ENCODE results near the gene HDLBP. TPM values are rescaled to one million over a fixed set of nuclear protein-coding genes. Genes with fewer than 3 reads are reported as not detected.

HDLBP gene
- total RNA-seq, 1 donor from 2014 or later = 504 TPM

DNA sequence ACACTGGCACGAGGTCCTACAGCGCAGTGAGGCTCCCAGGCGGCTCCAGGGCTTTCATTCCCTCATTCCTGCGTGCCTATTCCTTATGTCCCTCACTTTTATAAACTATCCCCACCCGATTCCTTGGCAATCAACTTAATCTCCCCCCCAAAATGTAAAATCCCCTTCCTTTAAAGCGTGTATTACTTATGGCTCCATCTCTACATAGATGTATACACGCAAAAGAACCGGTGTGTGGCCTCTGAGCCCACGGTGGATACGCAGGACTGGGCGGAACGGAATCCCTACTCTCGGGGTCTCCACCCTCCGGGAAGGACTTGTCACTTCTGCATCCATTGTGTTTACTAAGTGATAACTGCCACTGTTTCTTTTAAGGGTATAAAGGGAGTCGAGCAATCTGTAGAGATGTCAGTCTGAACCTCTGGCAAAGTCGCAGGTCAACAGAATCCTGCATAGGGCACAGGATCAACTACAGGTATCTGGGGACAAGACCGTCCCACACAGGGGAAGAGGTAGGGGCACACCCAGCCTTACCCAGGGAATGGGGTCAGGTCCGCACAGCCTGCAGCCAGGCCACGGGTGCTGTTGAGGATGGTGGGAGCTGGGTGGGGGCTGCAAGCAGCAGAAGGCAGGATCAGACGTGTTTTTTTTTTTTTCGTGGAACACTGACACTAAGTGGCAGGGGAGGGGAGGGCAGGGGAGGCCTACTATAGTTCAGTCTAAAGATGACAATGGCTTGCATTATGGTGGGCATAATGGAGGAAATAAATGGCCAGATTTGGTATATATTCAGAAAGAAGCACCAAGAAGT, 42.1 kb downstream of the HDLBP start:
- DNase-seq = no peak

DNA sequence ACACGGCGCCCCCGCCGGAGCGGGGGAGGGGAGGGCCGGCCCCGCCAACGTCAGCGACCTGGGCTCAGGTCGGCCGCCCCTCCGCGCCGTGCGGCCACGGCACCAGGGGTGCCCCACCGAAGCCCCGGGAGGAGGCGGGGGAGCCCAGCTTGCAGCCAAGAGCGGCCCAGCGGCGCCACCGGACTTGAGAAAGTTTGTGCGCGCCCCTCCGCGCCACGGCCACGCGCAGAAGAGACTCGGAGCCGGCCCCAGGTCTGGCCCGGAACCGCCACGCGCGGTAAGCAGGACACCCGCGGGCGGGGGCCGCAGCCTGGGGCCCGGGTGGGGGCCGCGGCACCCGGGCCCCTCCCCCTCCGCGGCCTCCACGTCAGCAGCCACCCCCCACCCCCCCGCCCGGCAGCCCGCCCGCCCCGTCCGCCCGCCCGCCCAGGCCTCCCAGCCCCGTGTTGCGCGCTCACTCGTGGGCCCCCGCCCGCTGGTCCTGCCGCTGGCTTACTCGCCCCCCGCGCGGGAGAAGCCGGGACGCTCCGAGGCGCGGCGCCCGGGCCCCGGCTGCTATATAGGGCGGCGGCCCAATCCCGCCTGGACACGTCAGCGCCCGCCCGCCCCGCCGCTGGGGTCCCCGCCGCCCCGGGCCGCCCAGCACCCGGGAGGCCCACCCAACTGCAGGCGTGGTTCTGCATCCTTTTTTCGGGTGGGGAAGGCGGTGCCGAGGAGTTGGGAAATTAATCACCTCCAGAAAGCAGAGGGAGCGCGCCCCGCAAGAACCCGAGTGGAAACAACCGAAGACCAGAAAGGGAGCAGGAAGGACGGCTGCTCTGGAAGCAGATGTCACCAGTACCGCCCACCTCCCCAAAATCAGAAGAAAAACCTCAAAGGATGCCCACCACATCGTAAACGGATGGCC, 42.9 kb downstream of the HDLBP start:
- DNase-seq = peak; percentile 62

DNA sequence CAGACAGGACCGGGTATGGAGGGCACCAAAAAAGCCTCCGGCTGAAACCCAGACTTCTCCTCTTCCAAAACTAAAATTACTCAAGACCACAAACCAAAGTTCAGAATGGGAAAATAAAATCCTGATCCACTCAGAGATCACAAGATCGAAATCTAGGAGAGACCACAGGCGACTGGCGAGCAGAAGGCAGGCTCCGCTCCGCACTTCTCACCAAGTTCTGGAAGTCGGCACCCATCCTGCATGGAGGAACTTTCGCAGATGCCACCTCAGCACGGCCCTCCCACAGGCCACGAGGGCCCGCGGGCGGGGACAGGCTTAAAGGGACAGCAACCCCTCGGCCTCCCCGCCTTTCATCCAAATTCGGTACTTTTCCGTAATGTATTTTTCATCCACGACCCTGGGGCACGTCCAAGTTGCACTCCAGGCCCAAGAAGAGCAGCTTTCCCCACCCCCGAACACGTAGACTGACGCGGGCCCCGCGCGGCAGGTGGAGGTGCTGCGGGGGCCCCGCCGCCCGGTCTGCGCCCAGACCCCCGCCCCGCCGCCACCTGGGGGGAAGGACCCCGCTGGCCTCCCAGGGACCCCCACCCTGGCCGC, 43.7 kb downstream of the HDLBP start:
- DNase-seq = peak; percentile 80

DNA sequence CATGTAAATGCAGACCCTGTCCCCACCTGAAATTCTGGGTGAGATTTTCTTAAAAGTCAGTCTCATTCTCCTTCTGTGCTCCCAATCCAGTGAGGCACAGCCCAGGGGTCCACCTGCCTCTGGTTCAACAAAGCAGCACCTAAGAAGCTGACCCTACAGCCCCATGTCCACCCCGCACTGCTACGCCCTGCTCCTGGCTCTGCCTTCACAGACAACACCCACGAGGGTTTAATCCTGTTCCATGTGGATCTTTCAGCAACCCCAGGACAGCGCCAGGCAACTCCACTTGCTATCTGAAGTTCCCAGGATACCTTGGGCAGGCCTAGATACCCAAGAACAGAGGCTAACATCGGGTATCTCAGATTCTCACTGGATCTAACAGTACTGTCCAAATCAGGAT, 44.9 kb downstream of the HDLBP start:
- no peak for DNase-seq

DNA sequence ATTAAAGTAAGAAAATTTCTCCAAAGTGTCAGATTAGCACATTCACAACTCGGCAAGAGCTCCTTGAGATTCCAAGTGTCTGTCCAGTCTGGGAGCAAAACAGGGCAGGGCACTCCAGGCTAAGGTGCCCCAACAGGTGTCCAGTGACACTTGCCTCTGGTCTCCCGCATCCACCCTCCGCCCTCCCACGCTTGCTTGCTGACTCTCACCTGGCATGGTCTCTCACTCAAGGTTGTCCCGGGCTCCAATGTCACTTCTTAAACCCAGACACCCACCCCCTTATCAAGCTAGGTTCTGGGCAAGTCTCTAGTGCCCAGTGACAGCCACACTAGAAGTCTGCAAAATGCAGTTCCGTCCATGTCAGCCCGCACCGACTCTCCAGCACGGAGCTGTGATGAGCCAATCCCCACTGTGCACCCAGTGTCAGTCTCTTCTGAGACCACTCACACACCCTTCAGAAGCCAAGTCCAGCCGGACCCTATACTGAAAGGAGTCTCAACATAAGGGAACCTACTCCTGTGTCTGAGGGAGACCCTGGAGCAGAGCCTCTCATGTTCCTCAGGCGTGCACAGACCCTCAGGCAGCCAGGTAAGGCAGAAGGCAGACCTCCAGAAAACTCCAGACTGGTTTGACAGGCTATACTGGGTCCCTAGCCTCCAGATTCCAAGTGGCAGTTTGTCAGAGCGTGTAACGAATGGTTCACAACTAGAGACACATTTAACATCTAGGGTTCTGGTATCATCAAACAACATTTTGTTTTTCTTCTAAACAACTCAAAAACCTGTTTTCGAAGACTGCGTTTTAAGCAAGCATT, 45.6 kb downstream of the HDLBP start:
- no peak for DNase-seq

DNA sequence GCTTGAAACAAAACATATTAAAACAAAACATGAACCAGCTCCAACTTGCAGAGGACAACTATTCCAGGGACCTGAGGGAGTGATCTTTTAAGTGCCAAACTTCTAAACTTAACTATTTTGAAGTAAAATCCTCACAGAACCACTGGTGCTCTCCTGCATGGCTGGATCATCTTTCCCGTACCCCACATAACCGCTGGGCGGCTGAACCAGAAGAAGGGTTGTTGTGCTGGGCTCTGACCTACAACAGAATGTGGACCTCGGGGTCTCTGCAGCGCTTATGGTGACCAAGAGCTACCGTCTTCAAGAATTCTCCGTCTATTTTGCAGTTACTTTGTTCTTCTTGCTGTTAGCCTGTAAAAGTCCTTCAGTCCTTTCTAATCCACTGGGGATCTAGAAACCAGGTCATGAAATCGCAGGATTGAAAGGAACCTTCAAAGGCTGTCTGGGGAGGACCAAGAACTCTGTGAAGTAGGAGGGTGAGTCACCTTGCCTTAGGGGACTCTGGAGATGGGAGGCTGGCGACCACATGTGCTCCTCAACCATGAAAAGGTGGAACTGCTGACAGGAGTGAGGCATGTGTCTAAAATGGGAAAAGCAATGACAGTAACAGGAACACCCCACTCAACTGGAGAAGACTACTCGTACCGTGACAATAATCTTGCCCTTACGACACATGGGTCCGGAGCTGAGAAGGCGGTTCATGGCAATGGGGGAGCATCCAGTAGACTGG, 46.6 kb downstream of the HDLBP start:
- no peak for DNase-seq

DNA sequence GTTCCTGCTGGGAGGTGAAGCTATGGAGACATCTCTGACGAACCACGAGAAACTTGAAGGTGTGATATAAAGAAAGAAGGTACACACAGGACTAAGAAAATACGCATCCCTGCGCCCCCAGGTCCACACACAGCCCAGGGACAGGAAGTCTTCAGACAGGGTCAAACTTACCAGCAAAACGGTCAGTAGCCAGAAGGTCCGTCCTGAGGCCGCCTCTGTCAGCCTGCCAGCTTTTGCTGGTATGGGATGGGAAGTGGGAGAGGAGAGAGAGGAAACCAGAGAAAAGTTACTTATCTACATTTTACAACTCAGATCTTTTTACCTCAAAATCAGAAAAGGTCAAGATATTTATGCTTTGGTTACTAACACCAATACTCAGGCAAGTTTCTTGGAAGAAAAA, 47.2 kb downstream of the HDLBP start:
- no peak for DNase-seq

DNA sequence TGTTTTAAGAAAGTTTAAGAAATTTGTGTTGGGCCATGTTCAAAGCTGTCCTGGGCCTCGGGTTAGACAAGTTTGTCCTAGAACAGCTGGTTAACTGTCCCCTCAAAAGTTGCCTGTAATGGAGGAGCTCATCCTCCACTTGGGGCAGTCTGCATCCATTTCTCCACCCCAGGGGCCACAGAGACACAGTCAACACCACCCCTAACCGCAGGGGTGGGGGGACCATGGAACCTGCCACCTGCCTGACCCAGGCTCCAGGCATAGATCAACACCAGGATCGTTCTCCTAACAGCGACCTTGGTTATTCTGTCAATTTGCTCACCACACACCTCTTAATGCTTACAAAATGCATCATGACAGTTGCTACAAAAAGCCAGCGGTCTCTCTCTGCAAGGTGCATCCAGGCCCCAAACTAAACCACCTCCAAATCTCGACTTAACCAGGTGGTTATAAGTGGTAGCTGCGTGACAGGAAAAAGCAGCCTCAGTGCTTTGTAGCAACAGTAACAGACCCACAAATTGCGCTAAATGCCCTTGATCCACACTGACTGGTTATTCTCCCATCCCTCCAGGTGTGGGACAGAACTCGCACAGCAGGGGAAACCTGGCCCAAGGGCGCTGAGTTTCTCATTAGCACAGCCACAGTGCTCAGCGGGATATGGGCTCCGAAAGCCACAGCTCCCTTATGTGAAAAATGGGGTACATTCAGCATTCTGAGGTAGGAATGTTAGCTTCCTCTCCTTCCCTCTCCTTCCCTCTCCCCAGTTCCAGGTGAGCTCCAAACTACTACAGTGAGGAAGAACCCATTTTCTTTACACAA, 48.0 kb downstream of the HDLBP start:
- DNase-seq = no peak

DNA sequence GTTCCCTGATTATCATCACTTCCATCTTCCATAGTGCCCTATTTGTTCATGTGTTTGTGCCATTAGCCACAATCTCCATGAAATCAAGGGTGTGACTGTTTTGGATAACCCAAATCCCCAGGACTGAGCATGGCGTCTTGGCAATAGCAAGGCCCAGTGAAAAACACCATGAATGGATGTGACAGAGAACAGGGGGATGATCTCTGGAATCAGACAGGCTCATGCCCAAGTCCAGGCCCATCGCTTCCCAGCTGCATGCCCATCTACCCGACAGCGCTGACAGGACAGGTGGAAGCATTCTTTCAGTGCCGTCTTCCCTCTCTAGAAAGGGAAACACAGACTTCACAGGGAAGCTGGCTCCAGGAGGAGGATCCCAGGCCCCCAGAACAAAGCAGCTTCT, 50.0 kb downstream of the HDLBP start:
- DNase-seq = no peak

DNA sequence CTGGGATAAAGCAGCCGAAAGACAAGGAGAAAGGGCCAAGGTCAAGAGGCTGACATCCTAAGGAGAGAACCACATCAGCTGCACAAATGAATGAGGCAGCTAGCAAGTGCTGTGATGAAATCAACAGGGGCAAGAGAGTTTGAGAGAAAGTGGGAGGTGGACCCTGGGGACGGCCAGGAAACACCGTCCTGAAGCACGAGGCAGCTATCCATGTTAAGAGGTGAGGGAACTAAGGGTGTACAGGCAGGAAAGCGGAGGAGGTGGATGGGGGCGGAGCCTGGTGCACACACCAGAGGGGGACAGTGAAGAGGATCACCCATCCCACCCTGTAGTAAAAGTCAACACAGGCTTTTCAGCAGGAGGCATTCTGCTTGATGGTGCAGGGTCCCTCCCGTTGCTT, 52.4 kb downstream of the HDLBP start:
- no peak for DNase-seq

DNA sequence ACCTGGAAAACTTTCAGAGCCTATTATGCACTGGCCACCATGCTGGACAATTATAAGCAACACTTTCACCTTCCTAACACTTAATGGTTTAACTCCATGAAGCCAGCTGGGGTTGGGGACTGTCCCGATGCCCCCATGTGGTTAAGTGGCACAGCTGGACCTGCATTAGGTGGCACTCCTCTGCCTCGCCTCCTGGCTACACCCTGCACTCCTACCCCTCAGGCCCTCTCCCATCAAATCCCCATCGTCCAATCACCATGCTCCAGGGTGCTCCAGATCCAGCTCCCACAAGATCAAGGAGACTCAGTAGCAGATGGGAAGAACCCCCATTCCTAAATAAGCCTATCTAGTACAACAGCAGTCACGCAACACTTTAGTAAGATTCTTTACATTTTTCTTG, 53.8 kb downstream of the HDLBP start:
- DNase-seq = no peak

DNA sequence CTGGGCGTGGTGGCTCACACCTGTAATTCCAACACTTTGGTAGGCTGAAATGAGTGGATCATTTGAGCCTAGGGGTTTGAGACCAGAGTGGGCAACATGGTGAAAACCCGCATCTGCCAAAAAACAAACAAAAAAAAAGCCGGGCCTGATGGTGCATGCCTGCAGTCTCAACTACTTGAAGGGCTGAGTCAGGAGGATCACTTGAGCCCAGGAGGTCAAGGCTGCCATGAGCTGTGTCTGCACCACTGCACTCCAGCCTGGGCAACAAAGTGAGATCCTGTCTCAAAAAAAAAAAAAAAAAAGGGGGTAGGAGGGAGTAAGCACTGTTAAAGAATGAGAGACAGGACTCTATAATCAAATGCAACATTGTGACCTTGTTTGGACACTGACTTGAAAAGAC, 54.6 kb downstream of the HDLBP start:
- DNase-seq = no peak

DNA sequence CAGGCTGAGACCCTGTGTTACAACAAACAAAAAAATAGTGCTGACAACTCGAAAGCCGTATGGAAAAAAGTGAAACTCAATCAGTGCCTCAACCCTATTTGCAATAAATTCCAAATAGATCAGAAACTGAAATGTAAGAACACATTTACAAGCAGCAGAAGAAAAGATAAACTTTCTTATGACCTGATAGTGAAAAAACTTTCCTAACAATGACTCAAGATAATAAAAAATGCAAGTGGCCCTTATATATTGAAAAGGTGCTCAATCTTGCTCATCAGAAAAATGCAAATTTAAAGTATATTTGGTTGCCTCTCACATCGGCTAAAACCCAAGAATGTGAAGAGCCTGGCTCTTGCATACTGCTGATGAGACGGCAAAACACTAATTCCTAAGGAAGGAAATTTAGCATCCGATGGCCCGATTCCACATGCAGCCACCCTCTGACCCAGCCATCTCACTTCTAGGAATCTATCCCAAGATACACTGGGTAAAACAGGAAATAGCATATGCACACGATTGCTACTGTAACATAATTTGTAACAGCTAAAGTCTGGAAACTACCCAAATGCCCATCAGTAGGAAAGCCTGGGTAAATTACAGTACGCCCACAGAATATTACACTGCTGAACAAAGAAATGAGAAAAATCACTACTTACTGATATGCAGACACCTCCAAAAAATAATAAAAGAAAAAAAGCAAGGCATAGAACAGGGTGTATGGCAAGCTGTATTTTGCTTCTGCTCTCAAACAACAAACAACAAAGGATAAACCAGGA, 56.8 kb downstream of the HDLBP start:
- DNase-seq = no peak

DNA sequence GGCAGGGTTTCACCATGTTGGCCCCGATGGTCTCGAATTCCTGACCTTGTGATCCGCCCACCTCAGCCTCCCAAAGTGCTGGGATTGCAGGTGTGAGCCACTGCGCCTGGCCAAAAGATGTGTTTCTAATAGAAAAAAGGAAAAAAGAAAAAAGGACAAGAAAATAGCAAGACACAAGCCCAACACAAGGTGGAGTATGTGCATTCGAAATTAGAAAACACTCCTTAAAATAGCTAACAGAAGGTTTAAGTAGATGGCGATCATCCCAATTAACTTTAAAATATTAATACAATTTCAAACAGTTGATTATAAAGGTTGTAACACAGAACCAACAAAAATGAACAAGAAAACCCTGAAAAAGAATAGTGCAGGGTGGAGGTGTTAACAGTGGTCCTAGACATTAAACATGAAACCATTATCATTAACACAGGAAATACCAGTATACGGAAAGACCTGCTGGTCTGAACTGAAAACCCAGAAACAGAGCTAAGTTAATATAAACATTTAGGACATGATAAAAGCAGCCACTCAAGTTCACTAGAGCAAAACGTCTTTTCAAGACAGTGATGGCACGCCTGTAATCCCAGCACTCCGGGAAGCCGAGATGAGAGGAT, 57.9 kb downstream of the HDLBP start:
- no peak for DNase-seq

DNA sequence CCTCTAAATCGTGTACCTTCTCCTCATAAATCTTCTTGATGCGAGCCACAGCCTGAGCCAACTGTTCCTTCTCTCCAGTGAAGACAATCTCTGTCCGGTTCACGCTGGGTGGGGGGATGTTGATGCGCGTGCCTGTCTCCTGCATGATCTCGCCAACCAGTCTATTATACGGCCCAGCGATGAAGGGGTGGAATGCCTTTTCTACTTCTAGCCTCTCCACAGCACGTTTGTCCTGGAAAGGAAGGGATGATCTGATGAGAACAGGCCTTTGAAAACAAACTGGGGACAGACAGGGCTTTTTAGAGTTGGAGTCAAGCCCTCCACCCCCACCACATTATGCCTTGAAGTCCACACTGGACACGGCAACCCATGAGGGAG, 59.3 kb downstream of the HDLBP start:
- no peak for DNase-seq

DNA sequence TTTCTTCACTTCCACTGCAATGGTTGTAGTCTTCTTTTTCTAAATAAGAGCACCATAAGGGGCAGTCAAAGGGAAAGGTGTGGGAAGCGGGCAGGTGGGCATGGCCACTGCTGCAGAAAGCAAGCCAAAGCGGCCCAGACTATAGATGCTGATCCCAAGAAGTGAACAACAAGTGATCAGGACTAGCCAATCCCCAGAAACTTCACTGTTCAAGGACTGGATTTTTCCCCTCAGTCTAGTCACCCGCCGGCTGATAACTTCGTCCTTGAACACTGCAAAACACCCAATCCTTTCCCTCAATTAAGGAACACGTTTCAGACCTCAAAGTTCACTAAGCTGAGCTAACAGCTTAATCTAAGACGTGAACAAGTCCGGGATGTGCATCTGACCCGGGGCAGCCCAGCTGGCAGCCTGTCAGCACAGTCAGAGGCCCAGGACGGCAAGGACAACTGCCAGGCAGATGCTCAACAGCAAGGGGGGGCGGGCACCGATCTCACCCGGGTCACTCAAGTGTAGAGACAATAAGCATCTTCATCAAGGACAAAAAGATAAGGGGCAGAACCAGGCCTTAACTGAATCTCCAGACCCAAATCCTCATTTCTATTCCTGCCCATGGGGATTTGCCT, 59.8 kb downstream of the HDLBP start:
- DNase-seq = no peak

DNA sequence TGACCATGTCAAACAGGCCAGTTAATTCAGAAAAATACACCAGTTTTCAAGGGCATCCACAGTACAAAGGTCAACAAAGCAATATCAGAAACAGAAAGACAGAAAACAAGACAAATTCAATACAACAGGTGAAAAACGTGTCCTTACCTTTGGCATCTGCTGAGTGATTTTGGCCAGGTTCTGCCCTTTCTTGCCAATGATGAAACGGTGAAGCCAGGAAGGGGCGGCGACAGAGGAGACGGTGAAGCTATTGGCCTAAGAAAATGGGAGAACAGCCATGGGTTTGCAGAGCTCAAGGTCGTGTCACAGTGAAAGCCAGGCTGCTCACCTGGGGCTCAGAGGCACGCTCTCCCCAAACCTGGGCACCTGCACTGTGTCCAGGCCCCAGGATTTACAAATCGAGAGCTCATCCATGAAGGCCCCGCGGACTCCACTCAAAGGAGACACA, 60.5 kb downstream of the HDLBP start:
- no peak for DNase-seq

DNA sequence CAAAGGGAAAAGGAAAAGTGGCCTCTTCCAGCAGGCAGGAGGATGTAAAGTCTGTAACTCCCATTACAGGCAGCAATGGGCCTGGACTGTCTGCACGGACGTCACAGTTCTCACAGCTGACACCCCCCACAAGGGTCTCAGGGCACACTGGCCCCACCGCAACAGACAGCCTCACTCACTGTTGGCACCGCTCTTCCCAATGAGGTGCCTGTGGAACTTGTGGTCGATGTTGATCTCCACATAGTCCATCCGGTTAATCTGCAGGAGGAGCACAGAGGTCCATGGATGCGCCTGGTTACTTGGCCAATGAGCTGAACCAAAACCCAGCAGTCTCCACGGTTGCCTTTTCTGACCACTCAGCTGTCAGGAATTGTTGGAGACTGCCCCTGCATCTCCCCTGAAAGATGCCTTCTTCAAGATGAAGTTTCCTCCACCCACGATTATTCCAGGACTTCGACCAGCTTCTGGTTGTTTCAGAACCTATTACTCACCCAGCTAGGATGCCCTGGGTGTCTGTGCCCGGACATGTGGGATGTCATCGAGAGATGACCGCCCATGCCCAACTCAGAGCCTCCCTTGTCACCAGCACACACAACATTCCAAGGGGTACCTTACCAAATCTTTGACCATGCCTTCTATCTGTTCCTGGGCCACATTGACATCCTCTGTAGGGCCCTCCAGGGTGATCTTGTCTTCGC, 62.5 kb downstream of the HDLBP start:
- DNase-seq = no peak
